Calu3 (cell line): ENCODE measurements around the gene ARHGDIA. TPM values are rescaled to one million over a fixed set of nuclear protein-coding genes. Genes with fewer than 3 reads are reported as not detected.
A peak's percentile ranks its signal among the peaks of the same experiment; 100 is the strongest.

Source experiments
- BruUV-seq: library from RNA; stranded (reverse); fragments of 400-500 nt; replicated peaks from 2 replicates; lab custom pipeline; 2021; lab: Mats Ljungman, UMichigan
- CTCF ChIA-PET: fragments of 300-600 bp; sonication (Branson Sonifier 250); formaldehyde crosslinking; loops from one replicate; lab custom pipeline; 2022; ENCODE audit warnings: antibody characterized with exemption; lab: Charles Lee
- DNase-seq: peaks from one replicate; pipeline ENCODE4 v3.0.0; 2022
- H3K27ac Mint-ChIP-seq: one replicate; pipeline ENCODE4 v1.8.0; 2022; ENCODE audit warnings: mixed read lengths; ENCODE audit not compliant: unreplicated experiment
- H3K27me3 Mint-ChIP-seq: one replicate; pipeline ENCODE4 v1.8.0; 2022; ENCODE audit warnings: mixed read lengths; ENCODE audit not compliant: unreplicated experiment
- H3K36me3 Mint-ChIP-seq: one replicate; pipeline ENCODE4 v1.8.0; 2022; ENCODE audit warnings: mild to moderate bottlenecking, moderate library complexity, mixed read lengths; ENCODE audit not compliant: insufficient read depth, unreplicated experiment
- H3K4me1 Mint-ChIP-seq: one replicate; pipeline ENCODE4 v1.8.0; 2022; ENCODE audit warnings: mild to moderate bottlenecking, low read depth, mixed read lengths; ENCODE audit not compliant: unreplicated experiment
- H3K4me3 Mint-ChIP-seq: one replicate; pipeline ENCODE4 v1.8.0; 2022; ENCODE audit warnings: mild to moderate bottlenecking, low read depth, moderate library complexity, mixed read lengths; ENCODE audit not compliant: unreplicated experiment
- H3K9me3 Mint-ChIP-seq: one replicate; pipeline ENCODE4 v1.8.0; 2022; ENCODE audit warnings: low read depth, mixed read lengths; ENCODE audit not compliant: unreplicated experiment
- intact Hi-C: fragments of 100-400 bp; cut with micrococcal nuclease; formaldehyde crosslinking; loops from one replicate; pipeline ENCODE4 v1.10.0; 2022; ENCODE audit not compliant: unreplicated experiment
- total RNA-seq: library from RNA; stranded (reverse); gene quantifications from 2 replicates; pipeline ENCODE4 v1.2.3, GENCODE V29; 2022
- TF ChIP-seq, protein P1 (sequence below): fragments of 200-600 bp; IDR thresholded peaks from one replicate; pipeline ENCODE4 v1.8.0; 2022; ENCODE audit warnings: antibody characterized with exemption; ENCODE audit not compliant: unreplicated experiment

The ARHGDIA gene
- total RNA-seq, 1 experiment from 2014 or later, result 273 TPM

DNA sequence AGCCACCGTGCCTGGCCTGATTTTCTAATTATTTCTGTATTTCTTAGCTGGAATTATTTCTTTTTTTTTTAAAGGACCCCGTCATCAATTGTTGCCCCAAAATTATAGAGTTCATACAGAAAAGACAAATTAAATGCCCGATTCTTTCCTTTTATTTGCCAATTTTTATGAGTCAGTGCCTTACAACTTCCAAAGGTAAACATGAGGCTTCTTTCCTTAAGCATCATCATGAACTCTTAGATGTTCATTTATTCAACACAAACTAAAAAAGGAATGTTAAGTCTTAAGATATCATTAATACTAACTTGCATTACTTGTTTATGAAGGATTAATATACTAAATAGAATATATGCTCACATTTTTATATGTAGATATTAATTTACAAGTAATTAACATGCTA lies 7.2 kb upstream of the ARHGDIA start:
- TF ChIP-seq, protein P1, sequence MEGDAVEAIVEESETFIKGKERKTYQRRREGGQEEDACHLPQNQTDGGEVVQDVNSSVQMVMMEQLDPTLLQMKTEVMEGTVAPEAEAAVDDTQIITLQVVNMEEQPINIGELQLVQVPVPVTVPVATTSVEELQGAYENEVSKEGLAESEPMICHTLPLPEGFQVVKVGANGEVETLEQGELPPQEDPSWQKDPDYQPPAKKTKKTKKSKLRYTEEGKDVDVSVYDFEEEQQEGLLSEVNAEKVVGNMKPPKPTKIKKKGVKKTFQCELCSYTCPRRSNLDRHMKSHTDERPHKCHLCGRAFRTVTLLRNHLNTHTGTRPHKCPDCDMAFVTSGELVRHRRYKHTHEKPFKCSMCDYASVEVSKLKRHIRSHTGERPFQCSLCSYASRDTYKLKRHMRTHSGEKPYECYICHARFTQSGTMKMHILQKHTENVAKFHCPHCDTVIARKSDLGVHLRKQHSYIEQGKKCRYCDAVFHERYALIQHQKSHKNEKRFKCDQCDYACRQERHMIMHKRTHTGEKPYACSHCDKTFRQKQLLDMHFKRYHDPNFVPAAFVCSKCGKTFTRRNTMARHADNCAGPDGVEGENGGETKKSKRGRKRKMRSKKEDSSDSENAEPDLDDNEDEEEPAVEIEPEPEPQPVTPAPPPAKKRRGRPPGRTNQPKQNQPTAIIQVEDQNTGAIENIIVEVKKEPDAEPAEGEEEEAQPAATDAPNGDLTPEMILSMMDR, result no peak
- H3K9me3 Mint-ChIP-seq, result no peaks in the 10 kb centered on the region
- H3K27ac Mint-ChIP-seq, result no peak overlapping the region
- H3K4me3 Mint-ChIP-seq, result no peak overlapping the region
- CTCF ChIA-PET, result no interaction called here
- H3K27me3 Mint-ChIP-seq, result no peaks in the 10 kb centered on the region
- peaks cover under 1% of the 10 kb centered on the region for H3K4me1 Mint-ChIP-seq
- DNase-seq, result no peak
- H3K36me3 Mint-ChIP-seq, result peaks cover 52% of the 10 kb centered on the region
- BruUV-seq, result no TSS peak
- intact Hi-C loops, result no loop called here

DNA sequence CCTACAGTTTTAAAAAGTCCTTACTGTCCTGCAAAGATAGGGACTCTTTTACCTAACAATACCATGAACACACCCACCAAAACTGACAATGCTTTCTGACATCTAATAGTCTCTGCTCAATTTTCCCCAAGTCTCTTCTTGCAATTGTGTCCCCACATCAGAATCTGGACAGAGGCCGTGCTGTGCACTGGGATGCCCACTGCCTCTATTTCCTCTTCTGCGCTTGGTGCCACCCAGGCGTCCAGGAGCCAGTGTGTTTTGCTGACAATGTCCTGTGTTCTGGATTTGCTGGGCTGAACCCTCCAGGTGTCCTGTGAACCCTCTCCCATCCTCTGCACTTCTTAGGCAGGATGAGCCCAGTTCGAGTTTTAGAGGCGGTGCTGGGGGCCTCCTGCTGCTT lies 6.4 kb upstream of the ARHGDIA start:
- peaks cover 51% of the 10 kb centered on the region for H3K36me3 Mint-ChIP-seq
- TF ChIP-seq, protein P1, result no peak
- peaks cover 8% of the 10 kb centered on the region for H3K4me1 Mint-ChIP-seq
- no peaks in the 10 kb centered on the region for H3K27me3 Mint-ChIP-seq
- no peak overlapping the region for H3K4me3 Mint-ChIP-seq
- CTCF ChIA-PET, result no interaction called here
- no peak for DNase-seq
- no peaks in the 10 kb centered on the region for H3K9me3 Mint-ChIP-seq
- H3K27ac Mint-ChIP-seq, result no peak overlapping the region
- intact Hi-C loops, result no loop called here
- no TSS peak for BruUV-seq

DNA sequence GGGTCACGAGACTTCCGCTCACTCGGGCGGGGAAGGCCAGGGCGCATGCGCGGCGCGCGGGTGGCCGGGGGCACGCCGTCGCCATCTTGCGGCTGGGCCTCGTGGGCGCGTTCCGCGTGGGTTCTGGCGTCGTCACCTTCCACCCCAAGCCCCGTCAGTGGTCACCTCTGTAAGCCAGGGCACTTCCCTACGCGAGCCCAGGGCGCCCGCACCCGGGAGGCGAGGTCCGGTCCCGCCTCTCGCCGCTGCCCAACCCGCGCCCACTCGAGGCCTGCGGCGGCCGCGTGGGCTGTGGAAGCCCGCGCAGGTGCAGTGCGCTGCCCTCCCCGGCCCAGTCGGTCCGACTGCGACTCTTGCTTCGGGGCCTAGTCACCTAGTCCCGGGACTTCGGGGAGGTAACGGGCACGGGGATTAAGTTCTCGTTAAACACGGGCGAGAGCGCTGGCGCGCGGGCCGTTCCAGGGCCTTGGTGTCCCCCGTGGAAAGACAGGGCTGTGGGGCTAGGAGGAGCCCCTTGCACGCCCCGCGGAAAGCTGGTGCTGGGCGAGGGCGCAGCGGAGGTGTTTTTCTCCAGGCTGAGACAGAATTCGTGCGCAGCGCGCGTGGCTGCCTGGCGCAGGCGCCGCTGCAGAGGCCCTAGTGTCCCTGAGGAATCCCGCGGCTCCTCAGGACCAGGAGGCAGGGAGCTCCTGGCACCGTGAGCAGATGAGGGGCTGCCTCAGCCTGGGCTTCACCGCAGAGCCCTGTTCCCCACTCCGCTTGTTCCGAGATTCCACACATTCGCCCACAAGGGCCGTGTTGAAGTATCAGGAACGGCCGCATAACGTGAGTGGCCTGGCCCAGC lies 472 bp upstream of the ARHGDIA start:
- Mint-ChIP-seq H3K4me1 (peaks cover 8% of the 10 kb centered on the region), H3K4me3 (peak overlapping the region; percentile 75), H3K36me3 (peaks cover 71% of the 10 kb centered on the region), H3K9me3 (no peaks in the 10 kb centered on the region), H3K27ac (peak overlapping the region; percentile 87), H3K27me3 (no peaks in the 10 kb centered on the region)
- intact Hi-C loops, result no loop called here
- TSS peak; percentile 65 for BruUV-seq
- TF ChIP-seq, protein P1, result peak; percentile 21
- peak; percentile 96 for DNase-seq
- CTCF ChIA-PET, result interaction anchor here (0.7 kb wide), 1 partner anchor 188 kb away, joined by 4 read pairs; the partner anchor contains the start of gene ARL16

DNA sequence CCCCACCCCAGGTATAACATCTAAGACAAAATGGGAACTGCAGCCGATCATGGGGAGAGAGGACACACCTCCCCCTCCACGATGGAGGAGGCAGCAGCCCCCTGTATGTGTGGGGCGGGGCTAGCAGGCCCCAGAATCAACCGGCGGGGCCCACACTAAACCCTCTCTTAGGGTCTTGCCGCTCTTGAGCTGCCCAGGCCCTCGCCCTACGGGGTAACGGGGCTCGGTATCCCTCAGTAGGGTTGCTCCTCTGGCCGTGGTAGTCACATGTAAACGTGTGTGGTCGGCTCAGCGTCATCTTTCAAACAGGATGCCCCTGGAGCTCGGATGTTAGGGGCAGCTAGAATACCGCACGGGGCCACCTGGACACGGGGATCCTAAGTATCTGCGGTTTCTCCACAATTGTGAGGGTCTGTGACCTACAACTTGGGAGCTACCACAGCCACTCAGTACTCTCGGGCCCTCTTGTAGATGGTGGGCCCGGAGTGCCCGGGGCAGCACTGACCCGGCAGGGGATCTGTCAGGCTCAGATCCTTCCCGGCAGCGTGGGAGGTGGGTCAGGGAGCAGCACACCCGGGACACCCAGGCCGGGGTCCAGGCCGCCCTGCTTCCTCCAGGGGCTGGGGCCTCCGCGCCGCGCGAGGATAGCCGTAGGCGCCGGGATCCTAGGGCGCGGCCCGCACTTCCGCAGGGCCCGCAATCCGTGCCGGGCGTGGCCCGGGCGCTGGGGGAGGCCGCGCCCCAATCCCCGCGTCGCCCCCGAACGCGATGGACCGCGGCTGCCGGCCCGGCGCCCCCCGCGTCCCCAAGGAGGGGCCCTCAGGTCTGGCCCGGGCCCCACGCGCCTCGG lies 781 bp downstream of the ARHGDIA start:
- TF ChIP-seq, protein P1, result no peak
- H3K4me1 Mint-ChIP-seq, result peaks cover 19% of the 10 kb centered on the region
- peak overlapping the region; percentile 90 for H3K27ac Mint-ChIP-seq
- H3K36me3 Mint-ChIP-seq, result peaks cover 84% of the 10 kb centered on the region
- CTCF ChIA-PET, result no interaction called here
- DNase-seq, result peak; percentile 34
- H3K27me3 Mint-ChIP-seq, result no peaks in the 10 kb centered on the region
- intact Hi-C loops, result no loop called here
- H3K4me3 Mint-ChIP-seq, result peak overlapping the region; percentile 75
- no TSS peak for BruUV-seq
- H3K9me3 Mint-ChIP-seq, result no peaks in the 10 kb centered on the region
